NCI-H82 treated with DMSO at 0.1 percent for 48 hours (cell line): ENCODE results near the gene RHOB.

ENCODE experiments used
- DNase-seq: peaks from one replicate; lab custom pipeline; 2025; ENCODE audit not compliant: unreplicated experiment; lab: John Stamatoyannopoulos, UW

RHOB gene

GRCh38 chr2:20436716-20437470 lies 10.0 kb upstream of the RHOB start:
- no peak for DNase-seq

GRCh38 chr2:20438334-20439192 lies 8.3 kb upstream of the RHOB start:
- no peak for DNase-seq

- no peak for DNase-seq
Observed at GRCh38 chr2:20439193-20439475, 7.7 kb upstream of the RHOB start.

- DNase-seq = no peak
Observed at GRCh38 chr2:20439503-20439902, 7.4 kb upstream of the RHOB start.

- DNase-seq = no peak
Observed at GRCh38 chr2:20440001-20440560, 6.8 kb upstream of the RHOB start.

GRCh38 chr2:20443276-20443920 lies 3.5 kb upstream of the RHOB start:
- peak; percentile 24 for DNase-seq

- no peak for DNase-seq
Observed at GRCh38 chr2:20444101-20444992, 2.5 kb upstream of the RHOB start.

GRCh38 chr2:20444993-20445910 lies 1.6 kb upstream of the RHOB start:
- no peak for DNase-seq

GRCh38 chr2:20446255-20446916 lies 488 bp upstream of the RHOB start:
- no peak for DNase-seq

GRCh38 chr2:20447437-20448245 lies 767 bp downstream of the RHOB start:
- DNase-seq = no peak

- DNase-seq = no peak
Observed at GRCh38 chr2:20448246-20448976, 1.5 kb downstream of the RHOB start.

- DNase-seq = no peak
Observed at GRCh38 chr2:20448977-20449306, 2.1 kb downstream of the RHOB start.

GRCh38 chr2:20449501-20450200 lies 2.8 kb downstream of the RHOB start:
- no peak for DNase-seq

GRCh38 chr2:20450201-20450999 lies 3.5 kb downstream of the RHOB start:
- DNase-seq = no peak

GRCh38 chr2:20451000-20451290 lies 4.1 kb downstream of the RHOB start:
- no peak for DNase-seq

GRCh38 chr2:20451341-20451740 lies 4.5 kb downstream of the RHOB start:
- DNase-seq = no peak
